Brain microvascular endothelial cell (primary cell): ENCODE results near the gene PRDM15.

Source experiments
- DNase-seq: peaks from one replicate; pipeline ENCODE4 v3.0.0-alpha.2; 2020
- H3K27ac ChIP-seq: fragments of 250-450 bp; sonication (Bioruptor Pico); 2 replicates; pipeline ENCODE4 v1.5.1; 2020; ENCODE audit warnings: mild to moderate bottlenecking, moderate library complexity
- H3K27me3 ChIP-seq: fragments of 250-450 bp; sonication (Bioruptor Pico); replicated peaks from 2 replicates; pipeline ENCODE4 v1.5.1; 2020; ENCODE audit warnings: mild to moderate bottlenecking
- H3K36me3 ChIP-seq: fragments of 250-450 bp; sonication (Bioruptor Pico); replicated peaks from 2 replicates; pipeline ENCODE4 v1.5.1; 2020; ENCODE audit warnings: mild to moderate bottlenecking
- H3K4me3 ChIP-seq: 2 replicates; pipeline ENCODE4 v1.5.1; 2011; ENCODE audit warnings: low read depth, mild to moderate bottlenecking, control low read depth, low read length, moderate library complexity
- CTCF ChIP-seq: IDR thresholded peaks from 2 replicates; pipeline ENCODE4 v1.5.1; 2011; ENCODE audit warnings: low read depth, mild to moderate bottlenecking, moderate library complexity, low read length, control low read depth, inconsistent platforms; ENCODE audit errors: missing control alignments
- in situ Hi-C: cut with HindIII; loops from 2 replicates; pipeline ENCODE4 v1.10.0; 2017; ENCODE audit warnings: low sequenced_read_pairs, low pct_ligation_motif_present

PRDM15 gene

GRCh38 chr21:41770901-41771624 is 108.1 kb downstream of the PRDM15 start:
- Histone ChIP-seq H3K27ac (no peak overlapping the region), H3K36me3 (no peaks in the 10 kb centered on the region), H3K4me3 (no peak overlapping the region), H3K27me3 (peaks cover 19% of the 10 kb centered on the region)
- DNase-seq, result no peak
- TF ChIP-seq CTCF, result no peak
- in situ Hi-C loops, result no loop called here

- no peak for DNase-seq
- no peak overlapping the region for H3K27ac ChIP-seq
- H3K27me3 ChIP-seq, result peaks cover 27% of the 10 kb centered on the region
- no peaks in the 10 kb centered on the region for H3K36me3 ChIP-seq
- no peak overlapping the region for H3K4me3 ChIP-seq
- in situ Hi-C loops, result loop anchor here (10.0 kb wide), 1 partner anchor 155 kb away; no protein-coding TSS in a partner anchor
- TF ChIP-seq CTCF, result no peak
Observed at GRCh38 chr21:41769933-41770332, 109.2 kb downstream of the PRDM15 start.

GRCh38 chr21:41769521-41769920 is 109.6 kb downstream of the PRDM15 start:
- no peak overlapping the region for H3K4me3 ChIP-seq
- in situ Hi-C loops, result loop anchor here (10.0 kb wide), 1 partner anchor 155 kb away; no protein-coding TSS in a partner anchor
- H3K36me3 ChIP-seq, result no peaks in the 10 kb centered on the region
- DNase-seq, result no peak
- TF ChIP-seq CTCF, result no peak
- H3K27me3 ChIP-seq, result peaks cover 27% of the 10 kb centered on the region
- no peak overlapping the region for H3K27ac ChIP-seq

GRCh38 chr21:41769111-41769510 is 110.0 kb downstream of the PRDM15 start:
- no peaks in the 10 kb centered on the region for H3K36me3 ChIP-seq
- peaks cover 30% of the 10 kb centered on the region for H3K27me3 ChIP-seq
- DNase-seq, result no peak
- in situ Hi-C loops, result loop anchor here (10.0 kb wide), 1 partner anchor 154 kb away; no protein-coding TSS in a partner anchor
- TF ChIP-seq CTCF, result no peak
- H3K4me3 ChIP-seq, result no peak overlapping the region
- no peak overlapping the region for H3K27ac ChIP-seq

GRCh38 chr21:41768437-41769042 is 110.6 kb downstream of the PRDM15 start:
- no peaks in the 10 kb centered on the region for H3K36me3 ChIP-seq
- TF ChIP-seq CTCF, result peak; percentile 75
- H3K27ac ChIP-seq, result no peak overlapping the region
- H3K27me3 ChIP-seq, result peaks cover 34% of the 10 kb centered on the region
- H3K4me3 ChIP-seq, result peak overlapping the region; percentile 34
- in situ Hi-C loops, result loop anchor here (10.0 kb wide), 1 partner anchor 154 kb away; no protein-coding TSS in a partner anchor
- DNase-seq, result peak; percentile 60
